Activated naive CD4-positive, alpha-beta T cell (primary cell): ENCODE results near the gene RIGI.
"Not testable (repeated sequence)": the region's sequence is repeated elsewhere in the genome, so short reads cannot be mapped to it uniquely, and the experiment has no call there.

Experiments
- DNase-seq, 4 experiments: peaks; one replicate each; lab custom pipeline; 2025; lab: John Stamatoyannopoulos, UW

The RIGI gene

DNA sequence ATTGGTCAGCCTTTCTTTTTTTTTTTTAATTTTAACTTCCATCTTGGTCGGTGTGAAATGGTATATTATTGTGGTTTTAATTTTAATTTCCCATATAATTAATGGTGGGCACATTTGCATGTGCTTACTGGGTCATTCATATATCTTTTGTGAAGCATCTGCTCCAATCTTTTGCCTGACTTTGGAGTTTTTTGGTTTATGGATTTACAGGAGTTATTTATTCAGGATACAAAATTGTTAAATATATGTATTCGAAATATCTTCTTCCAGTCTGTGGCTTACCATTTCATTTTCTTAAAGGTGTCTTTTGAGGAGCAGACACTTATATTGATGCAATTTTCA is 682 bp upstream of the RIGI start:
- DNase-seq, result no peak

GRCh38 chr9:32525709-32526030 is 326 bp downstream of the RIGI start:
- no peak for DNase-seq

DNA sequence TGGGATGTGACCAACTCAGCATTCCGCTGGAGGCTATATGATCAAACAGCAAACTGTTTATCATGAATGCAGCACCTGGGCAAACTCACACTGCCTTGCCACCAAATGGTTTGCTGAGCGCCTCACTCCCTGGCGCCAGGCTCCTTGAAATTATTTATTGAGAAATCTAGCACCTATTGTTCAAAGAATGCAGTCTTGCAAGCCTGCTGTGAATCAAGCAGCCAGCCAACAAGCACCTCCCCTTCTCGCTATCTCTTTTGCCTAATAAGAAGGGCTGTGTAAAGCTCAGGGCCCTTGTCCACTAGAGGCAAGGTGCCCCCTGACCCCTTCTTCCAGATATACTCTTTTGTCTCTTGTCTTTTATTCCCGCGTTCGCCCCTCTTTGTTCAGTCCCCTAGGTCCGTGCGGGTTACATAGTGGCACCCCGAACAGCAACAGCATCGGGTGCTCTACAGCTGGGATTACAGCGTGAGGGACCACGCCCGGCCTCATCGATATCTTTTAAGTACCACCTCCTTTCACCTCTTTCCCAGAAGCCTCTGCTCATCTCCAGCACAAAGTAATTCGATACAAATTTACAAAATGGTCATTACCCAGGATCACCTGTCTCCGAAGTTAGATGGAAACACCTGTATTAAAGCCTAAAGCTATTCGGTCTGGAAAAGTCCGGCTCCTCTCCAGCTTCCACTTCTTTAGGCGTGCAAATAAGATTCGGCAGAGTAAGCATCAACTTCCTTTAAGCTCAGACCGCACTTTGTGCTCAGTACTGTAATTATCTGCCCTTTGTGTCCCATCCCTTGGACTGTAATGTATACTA is 896 bp downstream of the RIGI start:
- peak in 1 of 4 experiments; percentile 5 for DNase-seq

GRCh38 chr9:32524558-32524891 is 1.5 kb downstream of the RIGI start:
- not testable (repeated sequence) for DNase-seq

GRCh38 chr9:32523910-32524309 is 2.1 kb downstream of the RIGI start:
- no peak for DNase-seq

DNA sequence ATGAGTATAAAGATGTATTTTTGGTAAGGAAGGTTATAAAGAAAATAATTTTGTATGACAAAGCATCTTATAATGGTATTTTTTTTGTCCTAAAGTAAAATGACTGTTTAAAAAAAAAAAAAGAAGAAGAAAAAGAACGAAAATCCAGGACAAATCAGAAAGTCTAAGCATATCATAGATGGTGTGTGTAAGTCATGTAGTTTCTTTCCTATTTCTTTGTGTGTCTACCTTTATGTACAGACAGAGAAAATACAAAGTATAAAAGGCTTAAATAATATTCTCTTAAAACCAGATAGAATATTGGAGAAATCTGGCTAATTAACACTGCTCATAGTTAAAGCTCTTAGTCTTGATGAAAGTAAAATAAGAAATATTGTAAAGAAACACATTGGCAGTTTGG is 7.7 kb downstream of the RIGI start:
- DNase-seq, result no peak

DNA sequence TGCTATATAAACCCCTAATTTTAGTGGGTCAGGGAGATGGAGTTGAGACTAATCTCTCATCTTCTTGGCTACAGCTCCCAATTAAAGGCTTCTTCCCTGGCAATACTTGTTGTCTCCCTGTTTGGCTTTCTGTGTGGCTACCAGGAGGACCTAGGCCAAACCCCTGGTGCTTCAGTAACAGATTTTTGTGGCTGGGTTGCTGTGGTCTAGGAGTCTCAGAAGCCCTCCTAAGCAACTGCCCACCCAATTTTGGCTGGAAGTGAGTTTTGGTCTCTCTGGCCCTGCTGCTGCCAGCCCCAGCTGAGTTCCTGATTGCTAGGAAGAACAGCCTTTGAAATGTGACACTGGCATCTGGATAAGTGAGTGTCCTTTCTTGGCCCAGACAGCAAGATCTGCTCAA is 9.8 kb downstream of the RIGI start:
- no peak for DNase-seq

GRCh38 chr9:32508728-32509127 is 17.3 kb downstream of the RIGI start:
- no peak for DNase-seq

- DNase-seq, result no peak
These were observed 23.0 kb downstream of the RIGI start for GRCh38 chr9:32503008-32503407.

DNA sequence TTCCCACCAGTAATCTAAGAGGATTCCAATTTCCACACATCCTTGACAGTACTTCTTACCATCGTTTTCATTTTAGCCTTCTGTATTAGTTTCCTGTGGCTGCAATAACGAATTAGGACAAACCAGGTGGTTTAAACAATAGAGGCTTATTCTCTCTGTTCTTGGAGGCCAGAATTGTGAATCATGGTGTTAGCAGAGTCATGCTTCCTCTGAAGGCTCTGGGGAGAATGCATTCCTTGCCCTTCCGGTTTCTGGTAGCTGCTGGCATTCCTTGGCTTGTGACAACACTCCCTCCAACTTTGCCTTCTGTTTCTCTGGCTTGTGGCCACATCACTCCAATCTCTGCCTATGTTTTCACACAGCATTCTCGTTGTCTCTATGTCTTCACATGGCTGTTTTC is 23.5 kb downstream of the RIGI start:
- no peak for DNase-seq

GRCh38 chr9:32501868-32502267 is 24.1 kb downstream of the RIGI start:
- no peak for DNase-seq

DNA sequence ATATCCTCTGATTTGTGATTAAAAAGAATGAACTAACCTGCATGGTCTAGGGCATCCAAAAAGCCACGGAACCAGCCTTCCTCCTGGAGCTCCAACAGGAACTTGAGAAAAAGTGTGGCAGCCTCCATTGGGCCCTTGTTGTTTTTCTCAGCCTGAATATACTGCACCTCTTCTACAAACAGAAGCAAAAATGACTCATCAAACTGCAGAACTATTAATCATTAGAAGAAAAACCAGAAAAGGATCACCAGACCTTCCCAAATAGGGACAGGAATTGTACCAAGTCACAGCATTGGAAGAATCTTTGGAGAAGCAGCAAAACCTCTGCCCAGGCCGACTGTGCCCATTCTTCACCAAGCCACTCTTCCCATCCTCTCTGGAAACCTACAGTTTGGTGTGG is 25.2 kb downstream of the RIGI start:
- DNase-seq, result no peak

DNA sequence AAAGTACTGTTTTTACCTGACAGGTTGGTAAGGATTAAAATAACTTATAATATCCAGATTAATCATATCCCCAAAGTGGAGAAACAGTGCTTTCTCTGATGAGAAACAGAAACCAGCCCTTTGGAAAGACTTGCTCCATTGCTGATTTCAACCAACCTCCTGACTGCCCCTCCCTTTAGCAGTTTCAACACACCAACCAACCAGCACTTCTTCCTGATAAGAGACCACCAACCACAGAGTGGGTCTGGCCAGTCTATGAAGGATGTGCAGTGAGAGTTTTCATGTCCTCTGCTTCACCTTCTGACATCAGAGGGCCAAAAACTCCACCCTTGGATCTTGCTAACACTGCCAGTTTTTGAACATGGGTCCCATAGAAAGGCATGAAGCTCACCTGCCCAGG is 28.1 kb downstream of the RIGI start:
- no peak for DNase-seq

GRCh38 chr9:32490601-32491000 is 35.4 kb downstream of the RIGI start:
- DNase-seq, result no peak

GRCh38 chr9:32487981-32488380 is 38.0 kb downstream of the RIGI start:
- no peak for DNase-seq

- no peak for DNase-seq
These were observed 39.0 kb downstream of the RIGI start for GRCh38 chr9:32486839-32487562.

- DNase-seq, result no peak
These were observed 42.7 kb downstream of the RIGI start for GRCh38 chr9:32483343-32483742.
